Lower leg skin (tissue), 3 donors: Measurements from ENCODE around the gene BACH1.

Experiments
- POLR2A ChIP-seq, 2 donors: fragments of 450-650 bp; IDR thresholded peaks; one replicate each; pipeline ENCODE4 v1.6.1; 2016 to 2017; ENCODE audit warnings: antibody characterized with exemption in 2 of 2, mild to moderate bottlenecking in 1 of 2, moderate library complexity in 1 of 2
- TF ChIP-seq, protein P1 (sequence below), 3 donors: fragments of 450-650 bp; IDR thresholded peaks; one replicate each; pipeline ENCODE4 v1.5.1; 2016; ENCODE audit warnings: antibody characterized with exemption in 3 of 3, mild to moderate bottlenecking in 3 of 3, moderate library complexity in 2 of 3

GRCh38 chr21:29316029-29316742, 17.5 kb downstream of the BACH1 start:
- TF ChIP-seq POLR2A (IDR thresholded peaks at IDR 0.05): no peak
- TF ChIP-seq, protein P1, sequence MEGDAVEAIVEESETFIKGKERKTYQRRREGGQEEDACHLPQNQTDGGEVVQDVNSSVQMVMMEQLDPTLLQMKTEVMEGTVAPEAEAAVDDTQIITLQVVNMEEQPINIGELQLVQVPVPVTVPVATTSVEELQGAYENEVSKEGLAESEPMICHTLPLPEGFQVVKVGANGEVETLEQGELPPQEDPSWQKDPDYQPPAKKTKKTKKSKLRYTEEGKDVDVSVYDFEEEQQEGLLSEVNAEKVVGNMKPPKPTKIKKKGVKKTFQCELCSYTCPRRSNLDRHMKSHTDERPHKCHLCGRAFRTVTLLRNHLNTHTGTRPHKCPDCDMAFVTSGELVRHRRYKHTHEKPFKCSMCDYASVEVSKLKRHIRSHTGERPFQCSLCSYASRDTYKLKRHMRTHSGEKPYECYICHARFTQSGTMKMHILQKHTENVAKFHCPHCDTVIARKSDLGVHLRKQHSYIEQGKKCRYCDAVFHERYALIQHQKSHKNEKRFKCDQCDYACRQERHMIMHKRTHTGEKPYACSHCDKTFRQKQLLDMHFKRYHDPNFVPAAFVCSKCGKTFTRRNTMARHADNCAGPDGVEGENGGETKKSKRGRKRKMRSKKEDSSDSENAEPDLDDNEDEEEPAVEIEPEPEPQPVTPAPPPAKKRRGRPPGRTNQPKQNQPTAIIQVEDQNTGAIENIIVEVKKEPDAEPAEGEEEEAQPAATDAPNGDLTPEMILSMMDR (IDR thresholded peaks at IDR 0.05): no peak
